ENCODE measurements around the gene RAB3IL1.

DNA sequence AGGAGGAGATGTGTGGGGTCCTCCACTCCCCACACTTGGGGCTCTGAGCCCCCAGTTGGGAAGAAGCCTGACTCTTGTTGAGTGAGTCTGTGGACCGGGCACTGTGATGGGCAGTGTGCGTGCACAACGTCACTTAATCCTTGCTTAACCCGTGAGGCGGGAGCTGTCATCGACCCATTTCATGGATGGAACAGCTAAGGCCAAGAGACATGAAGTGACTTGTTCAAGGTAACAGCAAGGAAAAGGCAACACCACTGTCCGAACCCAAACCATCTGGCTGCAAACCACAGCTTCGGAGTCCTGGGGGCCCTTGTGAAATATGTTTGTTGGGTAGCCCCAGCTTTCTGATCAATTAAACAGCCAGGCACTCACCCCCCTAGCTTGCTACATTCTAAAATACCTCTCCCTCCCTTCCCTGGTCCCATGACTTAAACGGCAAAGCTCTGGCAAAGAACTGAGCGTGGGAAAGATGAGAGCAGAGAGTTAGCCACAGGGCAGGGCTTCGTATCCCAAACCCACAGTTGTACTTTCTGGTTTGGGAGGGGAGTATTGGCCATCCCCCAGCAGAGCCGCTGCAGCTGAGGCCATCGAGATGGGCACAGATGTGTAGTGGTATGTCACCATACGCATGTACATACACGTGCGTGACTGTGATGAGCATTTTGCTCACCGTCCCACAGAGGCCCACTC is 63.0 kb downstream of the RAB3IL1 start:
- TF ChIP-seq, protein P1, sequence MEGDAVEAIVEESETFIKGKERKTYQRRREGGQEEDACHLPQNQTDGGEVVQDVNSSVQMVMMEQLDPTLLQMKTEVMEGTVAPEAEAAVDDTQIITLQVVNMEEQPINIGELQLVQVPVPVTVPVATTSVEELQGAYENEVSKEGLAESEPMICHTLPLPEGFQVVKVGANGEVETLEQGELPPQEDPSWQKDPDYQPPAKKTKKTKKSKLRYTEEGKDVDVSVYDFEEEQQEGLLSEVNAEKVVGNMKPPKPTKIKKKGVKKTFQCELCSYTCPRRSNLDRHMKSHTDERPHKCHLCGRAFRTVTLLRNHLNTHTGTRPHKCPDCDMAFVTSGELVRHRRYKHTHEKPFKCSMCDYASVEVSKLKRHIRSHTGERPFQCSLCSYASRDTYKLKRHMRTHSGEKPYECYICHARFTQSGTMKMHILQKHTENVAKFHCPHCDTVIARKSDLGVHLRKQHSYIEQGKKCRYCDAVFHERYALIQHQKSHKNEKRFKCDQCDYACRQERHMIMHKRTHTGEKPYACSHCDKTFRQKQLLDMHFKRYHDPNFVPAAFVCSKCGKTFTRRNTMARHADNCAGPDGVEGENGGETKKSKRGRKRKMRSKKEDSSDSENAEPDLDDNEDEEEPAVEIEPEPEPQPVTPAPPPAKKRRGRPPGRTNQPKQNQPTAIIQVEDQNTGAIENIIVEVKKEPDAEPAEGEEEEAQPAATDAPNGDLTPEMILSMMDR (IDR thresholded peaks at IDR 0.05) = no peak
- no peak for TF ChIP-seq POLR2AphosphoS5 (IDR thresholded peaks at IDR 0.05)

Measured in breast epithelium (tissue), 3 donors.